Measurements from ENCODE around the gene RANBP3L.

Gene RANBP3L

DNA sequence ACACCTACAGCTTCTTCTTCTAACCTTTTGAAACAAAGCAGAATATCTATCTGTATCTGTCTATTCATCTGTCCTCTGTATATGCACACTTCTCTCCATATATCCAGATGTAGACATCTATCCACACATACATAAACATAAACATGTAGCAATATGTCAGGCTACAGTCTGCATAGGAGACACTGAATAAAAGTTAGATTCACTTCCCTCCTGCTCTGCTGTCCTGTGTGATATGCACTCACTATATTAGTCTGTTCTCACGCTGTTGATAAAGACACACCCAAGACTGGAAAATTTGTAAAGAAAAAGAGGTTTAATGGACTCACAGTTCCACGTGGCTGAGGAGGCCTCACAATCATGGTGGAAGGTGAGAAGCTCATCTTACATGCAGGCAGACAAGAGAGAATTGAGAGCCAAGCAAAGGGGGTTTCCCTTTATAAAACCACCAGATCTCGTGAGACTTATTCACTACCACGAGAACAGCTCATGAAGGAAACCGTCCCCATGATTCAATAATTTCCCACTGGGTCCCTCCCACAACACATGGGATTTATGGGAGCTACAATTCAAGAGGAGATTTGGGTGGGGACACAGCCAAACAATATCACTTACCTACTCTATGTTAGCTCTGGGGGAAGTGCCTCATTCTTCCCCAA lies 24.1 kb downstream of the RANBP3L start:
- in situ Hi-C loops (cut with HindIII; ENCODE audit: low pct_ligation_motif_present, low sequenced_read_pairs), result no loop called here
- TF ChIP-seq CTCF (IDR thresholded peaks at IDR 0.05; ENCODE audit: low read depth, low read length, missing control alignments), result no peak
- DNase-seq, result no peak
- Histone ChIP-seq H3K36me3 (replicated peaks) (no peaks in the 10 kb centered on the region), H3K27ac (no peak overlapping the region), H3K27me3 (replicated peaks) (no peaks in the 10 kb centered on the region), H3K4me3 (ENCODE audit: low read depth, low read length) (no peak overlapping the region)

- no peak for DNase-seq
- Histone ChIP-seq H3K27me3 (replicated peaks) (no peaks in the 10 kb centered on the region), H3K36me3 (replicated peaks) (no peaks in the 10 kb centered on the region), H3K27ac (no peak overlapping the region), H3K4me3 (ENCODE audit: low read depth, low read length) (no peak overlapping the region)
- no peak for TF ChIP-seq CTCF (IDR thresholded peaks at IDR 0.05; ENCODE audit: low read depth, low read length, missing control alignments)
- in situ Hi-C loops (cut with HindIII; ENCODE audit: low pct_ligation_motif_present, low sequenced_read_pairs), result no loop called here
These were observed 24.8 kb downstream of the RANBP3L start for GRCh38 chr5:36276864-36277263.

DNA sequence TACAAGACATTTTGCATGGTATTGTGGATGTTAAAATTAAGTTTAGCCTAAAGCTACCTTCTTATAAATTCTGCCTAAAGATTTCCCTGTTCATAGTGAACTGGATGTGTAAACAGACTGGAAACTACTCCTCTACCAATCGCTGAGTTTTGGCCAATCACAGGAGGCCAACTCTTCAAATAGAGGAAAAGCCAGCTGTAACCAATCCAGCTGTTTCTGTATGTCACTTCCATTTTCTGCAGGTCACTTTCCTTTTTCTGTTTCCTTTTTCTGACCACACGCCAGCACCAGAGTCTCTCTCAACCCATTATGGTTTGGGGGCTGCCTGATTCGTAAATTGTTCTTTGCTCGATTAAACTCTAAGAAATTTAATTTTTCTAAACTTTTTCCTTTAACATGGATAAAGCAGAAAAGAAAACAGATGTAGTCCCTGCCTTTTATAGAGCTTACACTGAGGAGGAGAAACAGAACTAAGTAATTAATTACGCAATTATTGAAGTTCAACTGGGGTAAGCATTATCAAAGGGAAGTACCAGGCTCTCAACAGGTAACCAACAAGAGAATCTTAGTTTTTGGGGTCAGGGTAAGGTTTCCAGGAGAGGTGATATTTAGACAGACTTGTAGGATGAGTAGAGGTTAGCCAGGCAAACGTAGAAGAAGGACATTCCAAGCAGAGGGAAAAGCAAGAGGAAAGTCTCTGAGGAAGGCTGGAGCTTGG lies 27.7 kb downstream of the RANBP3L start:
- Histone ChIP-seq H3K27me3 (replicated peaks) (no peaks in the 10 kb centered on the region), H3K36me3 (replicated peaks) (no peaks in the 10 kb centered on the region), H3K27ac (no peak overlapping the region), H3K4me3 (ENCODE audit: low read depth, low read length) (no peak overlapping the region)
- no peak for DNase-seq
- no peak for TF ChIP-seq CTCF (IDR thresholded peaks at IDR 0.05; ENCODE audit: low read depth, low read length, missing control alignments)
- in situ Hi-C loops (cut with HindIII; ENCODE audit: low pct_ligation_motif_present, low sequenced_read_pairs), result no loop called here

DNA sequence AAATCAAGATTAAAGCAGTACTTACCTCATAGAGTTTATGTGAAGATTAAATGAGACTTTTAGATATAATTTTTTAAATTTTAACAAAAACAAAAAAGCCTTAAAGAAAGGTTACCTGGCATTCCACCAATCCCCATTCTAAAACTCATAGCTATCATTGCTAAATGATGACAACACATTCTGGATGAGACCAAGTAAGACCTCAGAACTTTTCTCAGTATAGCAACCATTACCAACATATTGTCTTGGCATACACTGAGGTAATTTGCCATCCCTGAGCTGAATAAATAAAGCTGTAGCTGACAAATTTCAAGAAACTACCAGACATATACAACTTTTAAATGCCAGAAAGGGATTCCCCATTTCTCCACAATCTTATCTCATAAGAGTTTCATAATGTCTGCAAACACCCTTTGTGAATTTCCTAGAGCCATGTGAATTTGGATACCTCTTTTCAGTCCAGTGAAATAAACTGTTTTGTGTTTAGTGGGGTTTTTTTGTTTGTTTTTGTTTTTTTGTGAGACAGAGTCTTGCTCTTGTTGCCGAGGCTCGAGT lies 29.5 kb downstream of the RANBP3L start:
- no peaks in the 10 kb centered on the region for H3K27me3 ChIP-seq (replicated peaks)
- no peak for TF ChIP-seq CTCF (IDR thresholded peaks at IDR 0.05; ENCODE audit: low read depth, low read length, missing control alignments)
- in situ Hi-C loops (cut with HindIII; ENCODE audit: low pct_ligation_motif_present, low sequenced_read_pairs), result no loop called here
- no peaks in the 10 kb centered on the region for H3K36me3 ChIP-seq (replicated peaks)
- no peak for DNase-seq
- no peak overlapping the region for H3K4me3 ChIP-seq (ENCODE audit: low read depth, low read length)
- H3K27ac ChIP-seq, result no peak overlapping the region

DNA sequence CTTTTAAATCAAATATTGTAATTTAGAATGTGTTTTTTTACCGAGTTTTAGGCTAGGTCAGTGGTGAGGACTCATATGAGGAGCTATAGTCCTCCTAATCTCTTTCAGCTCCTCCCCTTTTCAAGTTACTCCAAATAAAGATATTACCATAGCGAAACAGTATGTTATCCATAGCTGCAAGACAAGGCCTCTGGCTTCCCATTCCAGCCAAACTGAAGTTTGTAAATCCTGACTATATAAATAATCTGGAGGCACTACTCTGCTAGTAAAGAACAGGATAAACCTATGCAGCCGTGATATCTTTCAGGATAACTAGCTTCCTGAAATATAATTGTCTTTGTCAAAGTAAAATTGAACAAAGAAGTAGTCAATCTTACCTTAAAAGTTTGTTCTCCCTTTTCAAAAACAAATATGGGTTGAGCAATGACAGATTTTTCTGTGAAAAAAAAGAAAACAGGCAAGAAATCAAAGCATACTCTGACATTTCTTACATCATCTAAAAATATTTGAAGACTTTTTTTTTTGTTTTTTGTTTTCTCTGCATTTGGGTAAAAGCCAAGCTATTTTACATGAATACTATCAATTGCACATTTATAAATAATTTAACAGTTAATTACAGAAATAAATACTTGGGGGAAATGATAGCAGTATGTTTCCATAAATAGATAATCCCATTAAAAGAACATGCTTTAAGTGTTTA lies 30.7 kb downstream of the RANBP3L start:
- Histone ChIP-seq H3K27me3 (replicated peaks) (no peaks in the 10 kb centered on the region), H3K4me3 (ENCODE audit: low read depth, low read length) (no peak overlapping the region), H3K27ac (no peak overlapping the region), H3K36me3 (replicated peaks) (no peaks in the 10 kb centered on the region)
- in situ Hi-C loops (cut with HindIII; ENCODE audit: low pct_ligation_motif_present, low sequenced_read_pairs), result no loop called here
- DNase-seq, result no peak
- TF ChIP-seq CTCF (IDR thresholded peaks at IDR 0.05; ENCODE audit: low read depth, low read length, missing control alignments), result no peak
